ENCODE measurements around the gene RASA3.
"Not testable (repeated sequence)": the region's sequence is repeated elsewhere in the genome, so short reads cannot be mapped to it uniquely, and the experiment has no call there.

GRCh38 chr13:113988859-113989258, 143.6 kb downstream of the RASA3 start:
- not testable (repeated sequence) for TF ChIP-seq ESRRA (CRISPR knock-in tag; IDR thresholded peaks at IDR 0.05; ENCODE audit: borderline replicate concordance); CTCF (IDR thresholded peaks at IDR 0.05)
